ENCODE measurements around the gene RANBP10.
A peak's percentile ranks its signal among the peaks of the same experiment; 100 is the strongest.

Gene RANBP10

DNA sequence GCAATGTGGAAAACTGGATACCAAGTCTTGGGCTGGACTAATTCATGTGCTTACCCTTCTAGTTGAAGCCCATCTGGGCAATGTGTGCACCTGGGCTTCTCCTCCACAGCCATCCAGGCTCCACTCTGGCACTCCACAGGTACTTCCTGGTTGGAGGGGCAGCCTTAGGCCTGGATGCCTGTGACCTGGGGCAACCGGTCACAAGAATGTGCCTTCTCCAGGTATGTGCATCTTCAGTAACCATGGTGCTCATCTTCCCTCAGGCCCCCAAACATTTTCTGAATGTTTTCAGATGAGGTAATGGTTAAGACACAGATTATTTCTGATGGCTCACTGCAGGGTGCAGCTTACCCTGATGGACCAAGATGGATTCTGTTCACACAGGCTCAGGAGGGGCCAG lies 128.6 kb downstream of the RANBP10 start:
- TF ChIP-seq, protein P1, sequence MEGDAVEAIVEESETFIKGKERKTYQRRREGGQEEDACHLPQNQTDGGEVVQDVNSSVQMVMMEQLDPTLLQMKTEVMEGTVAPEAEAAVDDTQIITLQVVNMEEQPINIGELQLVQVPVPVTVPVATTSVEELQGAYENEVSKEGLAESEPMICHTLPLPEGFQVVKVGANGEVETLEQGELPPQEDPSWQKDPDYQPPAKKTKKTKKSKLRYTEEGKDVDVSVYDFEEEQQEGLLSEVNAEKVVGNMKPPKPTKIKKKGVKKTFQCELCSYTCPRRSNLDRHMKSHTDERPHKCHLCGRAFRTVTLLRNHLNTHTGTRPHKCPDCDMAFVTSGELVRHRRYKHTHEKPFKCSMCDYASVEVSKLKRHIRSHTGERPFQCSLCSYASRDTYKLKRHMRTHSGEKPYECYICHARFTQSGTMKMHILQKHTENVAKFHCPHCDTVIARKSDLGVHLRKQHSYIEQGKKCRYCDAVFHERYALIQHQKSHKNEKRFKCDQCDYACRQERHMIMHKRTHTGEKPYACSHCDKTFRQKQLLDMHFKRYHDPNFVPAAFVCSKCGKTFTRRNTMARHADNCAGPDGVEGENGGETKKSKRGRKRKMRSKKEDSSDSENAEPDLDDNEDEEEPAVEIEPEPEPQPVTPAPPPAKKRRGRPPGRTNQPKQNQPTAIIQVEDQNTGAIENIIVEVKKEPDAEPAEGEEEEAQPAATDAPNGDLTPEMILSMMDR (conservative IDR thresholded peaks at IDR 0.05): no peak
- no peak for TF ChIP-seq ZFX (IDR thresholded peaks at IDR 0.05)
- H3K27ac ChIP-seq: peak overlapping the region; percentile 86

- TF ChIP-seq ZFX (IDR thresholded peaks at IDR 0.05): no peak
- TF ChIP-seq, protein P1 (conservative IDR thresholded peaks at IDR 0.05): no peak
- H3K27ac ChIP-seq: peak overlapping the region; percentile 86
Measured at GRCh38 chr16:67676939-67677338, 129.4 kb downstream of the RANBP10 start.

GRCh38 chr16:67676516-67676915 lies 129.8 kb downstream of the RANBP10 start:
- H3K27ac ChIP-seq: peak overlapping the region; percentile 86
- TF ChIP-seq ZFX (IDR thresholded peaks at IDR 0.05): no peak
- TF ChIP-seq, protein P1 (conservative IDR thresholded peaks at IDR 0.05): no peak

GRCh38 chr16:67675999-67676398 lies 130.4 kb downstream of the RANBP10 start:
- no peak for TF ChIP-seq ZFX (IDR thresholded peaks at IDR 0.05)
- TF ChIP-seq, protein P1 (conservative IDR thresholded peaks at IDR 0.05): no peak
- peak overlapping the region; percentile 86 for H3K27ac ChIP-seq

DNA sequence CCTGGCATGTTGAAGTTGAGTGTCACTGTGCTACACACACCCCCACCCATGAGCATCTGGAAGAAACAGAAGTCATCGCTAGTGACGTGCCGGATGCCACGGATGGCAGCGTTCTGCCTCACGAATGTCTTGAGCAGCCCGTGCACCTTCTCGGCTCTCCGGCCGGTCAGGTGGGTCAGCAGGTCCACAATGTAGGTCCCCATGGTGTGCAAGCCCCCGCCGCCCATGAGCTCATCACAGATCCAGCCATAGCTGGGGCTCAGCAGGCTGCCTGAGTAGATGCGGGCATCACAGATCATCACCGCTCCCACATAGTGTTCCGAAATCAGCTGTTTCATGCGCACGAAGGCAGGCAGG lies 130.8 kb downstream of the RANBP10 start:
- no peak for TF ChIP-seq ZFX (IDR thresholded peaks at IDR 0.05)
- TF ChIP-seq, protein P1 (conservative IDR thresholded peaks at IDR 0.05): no peak
- peak overlapping the region; percentile 86 for H3K27ac ChIP-seq

GRCh38 chr16:67674851-67675578 lies 131.3 kb downstream of the RANBP10 start:
- TF ChIP-seq, protein P1 (conservative IDR thresholded peaks at IDR 0.05): no peak
- no peak for TF ChIP-seq ZFX (IDR thresholded peaks at IDR 0.05)
- H3K27ac ChIP-seq: peak overlapping the region; percentile 86

GRCh38 chr16:67673712-67674580 lies 132.4 kb downstream of the RANBP10 start:
- H3K27ac ChIP-seq: peak overlapping the region; percentile 86
- TF ChIP-seq, protein P1 (conservative IDR thresholded peaks at IDR 0.05): no peak
- TF ChIP-seq ZFX (IDR thresholded peaks at IDR 0.05): no peak
